Left colon (tissue), 2 donors: Measurements from ENCODE around the gene SPTBN4. TPM values are rescaled to one million over a fixed set of nuclear protein-coding genes. Genes with fewer than 3 reads are reported as not detected.
"Not testable (repeated sequence)": the region's sequence is repeated elsewhere in the genome, so short reads cannot be mapped to it uniquely, and the experiment has no call there.

ENCODE experiments used
- ATAC-seq: fragments of 200-7000 bp; cut with Tn5 transposase; one replicate; pipeline ENCODE4 v1.9.1; 2020; ENCODE audit warnings: mild to moderate bottlenecking, moderate library complexity
- DNase-seq, 2 donors: peaks; one replicate each; pipeline ENCODE4 v3.0.0-alpha.2; 2020
- intact Hi-C, 2 donors: fragments of 100-400 bp; cut with DNase I in 1 of 2; cut with micrococcal nuclease in 1 of 2; formaldehyde crosslinking; loops; one replicate each; pipeline versions ENCODE4 v1.11.2 to v1.14.0; 2022; cut with DNase I, micrococcal nuclease
- total RNA-seq, 2 donors: library from RNA; stranded (reverse); fragmentation: NEBNext Ultra II Directional; extraction: Animal tissue kit (Norgen Biotek cat#: 25700); gene quantifications; one replicate each; pipeline ENCODE4 v1.2.1, GENCODE V29; 2021
- donor health status: DM: no; HTN: no; CAD: no.
- donor health status: DM: yes; HTN: yes; CAD: no.

SPTBN4 gene
- total RNA-seq, 2 donors from 2014 or later = 0.15 to 1.2 TPM

- ATAC-seq (peak; percentile 60), DNase-seq (peak; percentile 92 to 93)
- intact Hi-C loops = no loop called here
These were observed 147.2 kb downstream of the SPTBN4 start for GRCh38 chr19:40613690-40614621.

GRCh38 chr19:40614622-40615411, 148.0 kb downstream of the SPTBN4 start:
- ATAC-seq = peak; percentile 64
- peak; percentile 95 to 96 for DNase-seq
- intact Hi-C loops = no loop called here

GRCh38 chr19:40616178-40616577, 149.4 kb downstream of the SPTBN4 start:
- DNase-seq (no peak), ATAC-seq (no peak)

GRCh38 chr19:40616941-40617340, 150.1 kb downstream of the SPTBN4 start:
- DNase-seq (no peak), ATAC-seq (no peak)
- intact Hi-C loops = no loop called here

More at GRCh38 chr19:40616178-40616577, 149.4 kb downstream of the SPTBN4 start:
- intact Hi-C loops = no loop called here

- ATAC-seq (no peak), DNase-seq (no peak)
- intact Hi-C loops = no loop called here
These were observed 151.2 kb downstream of the SPTBN4 start for GRCh38 chr19:40617961-40618360.

GRCh38 chr19:40619333-40620160, 152.7 kb downstream of the SPTBN4 start:
- intact Hi-C loops = no loop called here
- DNase-seq (no peak), ATAC-seq (no peak)

- DNase-seq (no peak), ATAC-seq (no peak)
- intact Hi-C loops = no loop called here
These were observed 153.3 kb downstream of the SPTBN4 start for GRCh38 chr19:40620161-40620485.

GRCh38 chr19:40621283-40621682, 154.5 kb downstream of the SPTBN4 start:
- intact Hi-C loops = no loop called here
- no peak for DNase-seq
- ATAC-seq = no peak

- DNase-seq (no peak), ATAC-seq (no peak)
- intact Hi-C loops = no loop called here
These were observed 155.4 kb downstream of the SPTBN4 start for GRCh38 chr19:40621966-40622772.

GRCh38 chr19:40622773-40623075, 155.9 kb downstream of the SPTBN4 start:
- no peak for ATAC-seq
- intact Hi-C loops = no loop called here
- no peak for DNase-seq

GRCh38 chr19:40623403-40624251, 156.8 kb downstream of the SPTBN4 start:
- DNase-seq (peak; percentile 83 to 92), ATAC-seq (peak; percentile 96)
- intact Hi-C loops = no loop called here

GRCh38 chr19:40624369-40625153, 157.8 kb downstream of the SPTBN4 start:
- ATAC-seq, intact Hi-C loops, DNase-seq: not testable (repeated sequence)

GRCh38 chr19:40625406-40626120, 158.8 kb downstream of the SPTBN4 start:
- intact Hi-C loops = no loop called here
- DNase-seq (no peak), ATAC-seq (no peak)
